IMR-90 (cell line): ENCODE data around the gene POGLUT2.

Source experiments
- CEBPB ChIP-seq: IDR thresholded peaks from 2 replicates; pipeline ENCODE4 v1.6.1; 2012; ENCODE audit warnings: low read depth, low read length, improper control_type of control experiment
- CTCF ChIP-seq: conservative IDR thresholded peaks from 2 replicates; pipeline ENCODE4 v1.5.1; 2012; ENCODE audit warnings: mild to moderate bottlenecking, low read depth, low read length, improper control_type of control experiment
- NFE2L2 ChIP-seq: fragments of 150-350 bp; IDR thresholded peaks from 2 replicates; pipeline ENCODE4 v1.6.1; 2016; ENCODE audit warnings: low read depth, mild to moderate bottlenecking, low read length
- POLR2A ChIP-seq: IDR thresholded peaks from 2 replicates; pipeline ENCODE4 v1.6.1; 2012; ENCODE audit warnings: mild to moderate bottlenecking, low read depth, low read length

GRCh38 chr13:102845289-102845629 is 46.5 kb upstream of the POGLUT2 start:
- TF ChIP-seq CTCF (no peak), CEBPB (no peak), NFE2L2 (no peak), POLR2A (no peak)
